Activated CD4-positive, alpha-beta T cell treated with anti-CD3 and anti-CD28 coated beads for 1 hour (primary cell): Measurements from ENCODE around the gene ACOX2.

Experiments
- DNase-seq: peaks from one replicate; pipeline ENCODE4 v3.0.0-alpha.2; 2020

ACOX2 gene

GRCh38 chr3:58566398-58567250 is 29.6 kb upstream of the ACOX2 start:
- no peak for DNase-seq

- no peak for DNase-seq
Observed at GRCh38 chr3:58565621-58566397, 28.8 kb upstream of the ACOX2 start.

GRCh38 chr3:58564456-58565160 is 27.6 kb upstream of the ACOX2 start:
- DNase-seq = no peak

- no peak for DNase-seq
Observed at GRCh38 chr3:58564054-58564453, 27.1 kb upstream of the ACOX2 start.

- DNase-seq = no peak
Observed at GRCh38 chr3:58563386-58564035, 26.5 kb upstream of the ACOX2 start.

GRCh38 chr3:58562498-58562897 is 25.5 kb upstream of the ACOX2 start:
- DNase-seq = no peak

- DNase-seq = no peak
Observed at GRCh38 chr3:58560771-58561311, 23.9 kb upstream of the ACOX2 start.

GRCh38 chr3:58559586-58559985 is 22.6 kb upstream of the ACOX2 start:
- DNase-seq = no peak

- DNase-seq = no peak
Observed at GRCh38 chr3:58557491-58557890, 20.5 kb upstream of the ACOX2 start.

GRCh38 chr3:58556761-58557221 is 19.8 kb upstream of the ACOX2 start:
- DNase-seq = no peak

GRCh38 chr3:58556001-58556400 is 19.0 kb upstream of the ACOX2 start:
- no peak for DNase-seq

- no peak for DNase-seq
Observed at GRCh38 chr3:58555203-58555602, 18.2 kb upstream of the ACOX2 start.

GRCh38 chr3:58553003-58553402 is 16.0 kb upstream of the ACOX2 start:
- no peak for DNase-seq

GRCh38 chr3:58551636-58552180 is 14.7 kb upstream of the ACOX2 start:
- no peak for DNase-seq

- no peak for DNase-seq
Observed at GRCh38 chr3:58544541-58544940, 7.6 kb upstream of the ACOX2 start.

- DNase-seq = no peak
Observed at GRCh38 chr3:58540176-58540858, 3.3 kb upstream of the ACOX2 start.

GRCh38 chr3:58539626-58540025 is 2.6 kb upstream of the ACOX2 start:
- no peak for DNase-seq

- DNase-seq = no peak
Observed at GRCh38 chr3:58537412-58538301, 667 bp upstream of the ACOX2 start.

- DNase-seq = no peak
Observed at GRCh38 chr3:58535531-58536500, 1.2 kb downstream of the ACOX2 start.
